ENCODE data around the gene ZNF280C. TPM values are rescaled to one million over a fixed set of nuclear protein-coding genes. Genes with fewer than 3 reads are reported as not detected.
A peak's percentile ranks its signal among the peaks of the same experiment; 100 is the strongest.

The ZNF280C gene
- polyA plus RNA-seq, 2 donors: 0.69 to 0.91 TPM

DNA sequence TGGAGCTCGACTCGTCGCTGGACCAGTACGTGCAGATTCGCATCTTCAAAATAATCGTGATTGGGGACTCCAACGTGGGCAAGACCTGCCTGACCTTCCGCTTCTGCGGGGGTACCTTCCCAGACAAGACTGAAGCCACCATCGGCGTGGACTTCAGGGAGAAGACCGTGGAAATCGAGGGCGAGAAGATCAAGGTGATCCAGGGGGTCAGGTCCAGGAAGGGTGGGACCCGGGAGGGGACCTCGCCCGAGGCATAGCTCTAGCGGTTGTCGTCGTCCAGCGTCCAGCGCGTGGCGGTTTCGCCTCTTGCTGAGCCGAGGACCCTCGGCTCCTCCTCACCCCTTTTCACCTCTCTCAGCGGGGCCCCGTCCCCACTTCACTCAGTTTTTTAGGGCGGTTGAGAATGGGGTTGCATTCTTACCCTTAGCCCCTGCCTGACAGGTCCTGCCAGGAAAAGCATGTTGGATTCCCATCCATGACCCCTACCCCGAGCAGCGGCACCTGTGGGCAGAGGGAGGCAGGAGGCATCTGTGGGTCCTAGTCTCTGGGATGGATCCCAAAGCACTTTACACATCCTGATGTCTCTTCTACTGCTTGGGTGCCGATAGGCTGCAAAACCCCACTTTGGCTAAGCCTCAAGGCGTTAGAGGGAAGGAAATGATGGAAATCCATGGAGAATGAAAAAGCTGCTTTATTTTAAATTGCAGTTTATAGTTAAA, 96.4 kb downstream of the ZNF280C start:
- Histone ChIP-seq H3K36me3 (ENCODE audit: control insufficient read depth in 2 of 2, insufficient read depth in 2 of 2, low read length in 1 of 2) (no peaks in the 10 kb centered on the region), H3K4me1 (ENCODE audit: control insufficient read depth in 2 of 2, insufficient read depth in 2 of 2, low read length in 1 of 2) (peaks cover 0 to 5% of the 10 kb centered on the region in 2 donors), H3K27me3 (ENCODE audit: control insufficient read depth in 1 of 2, insufficient read depth in 2 of 2, low read length in 2 of 2) (no peaks in the 10 kb centered on the region), H3K4me3 (ENCODE audit: low read depth in 1 of 2, low read length in 2 of 2) (peak overlapping the region; percentile 24 to 48), H3K9me3 (ENCODE audit: control insufficient read depth in 2 of 2, insufficient read depth in 1 of 2, low read depth in 1 of 2, low read length in 1 of 2) (no peaks in the 10 kb centered on the region), H3K27ac (ENCODE audit: low read depth in 2 of 2, low read length in 1 of 2) (no peak overlapping the region)
- 19 to 46% methylated on average over 34 of the region's 34 CpGs for WGBS, 2 donors

- Histone ChIP-seq H3K27me3 (ENCODE audit: control insufficient read depth in 1 of 2, insufficient read depth in 2 of 2, low read length in 2 of 2) (no peaks in the 10 kb centered on the region), H3K4me3 (ENCODE audit: low read depth in 1 of 2, low read length in 2 of 2) (peak within 1 kb of the TSS; percentile 24 to 48), H3K27ac (ENCODE audit: low read depth in 2 of 2, low read length in 1 of 2) (no peak within 1 kb of the TSS), H3K4me1 (ENCODE audit: control insufficient read depth in 2 of 2, insufficient read depth in 2 of 2, low read length in 1 of 2) (peaks cover 0 to 5% of the 10 kb centered on the region in 2 donors), H3K36me3 (ENCODE audit: control insufficient read depth in 2 of 2, insufficient read depth in 2 of 2, low read length in 1 of 2) (no peaks in the 10 kb centered on the region), H3K9me3 (ENCODE audit: control insufficient read depth in 2 of 2, insufficient read depth in 1 of 2, low read depth in 1 of 2, low read length in 1 of 2) (no peaks in the 10 kb centered on the region)
- 1 to 44% methylated on average over 44 to 61 of the region's 61 CpGs for WGBS, 2 donors
Measured at GRCh38 chrX:130171446-130172126, 97.1 kb downstream of the ZNF280C start, which contains the start of gene RAB33A. Gene RAB33A (plus strand): TSS chrX:130171962. CDS start chrX:130172063, 101 bp downstream.

DNA sequence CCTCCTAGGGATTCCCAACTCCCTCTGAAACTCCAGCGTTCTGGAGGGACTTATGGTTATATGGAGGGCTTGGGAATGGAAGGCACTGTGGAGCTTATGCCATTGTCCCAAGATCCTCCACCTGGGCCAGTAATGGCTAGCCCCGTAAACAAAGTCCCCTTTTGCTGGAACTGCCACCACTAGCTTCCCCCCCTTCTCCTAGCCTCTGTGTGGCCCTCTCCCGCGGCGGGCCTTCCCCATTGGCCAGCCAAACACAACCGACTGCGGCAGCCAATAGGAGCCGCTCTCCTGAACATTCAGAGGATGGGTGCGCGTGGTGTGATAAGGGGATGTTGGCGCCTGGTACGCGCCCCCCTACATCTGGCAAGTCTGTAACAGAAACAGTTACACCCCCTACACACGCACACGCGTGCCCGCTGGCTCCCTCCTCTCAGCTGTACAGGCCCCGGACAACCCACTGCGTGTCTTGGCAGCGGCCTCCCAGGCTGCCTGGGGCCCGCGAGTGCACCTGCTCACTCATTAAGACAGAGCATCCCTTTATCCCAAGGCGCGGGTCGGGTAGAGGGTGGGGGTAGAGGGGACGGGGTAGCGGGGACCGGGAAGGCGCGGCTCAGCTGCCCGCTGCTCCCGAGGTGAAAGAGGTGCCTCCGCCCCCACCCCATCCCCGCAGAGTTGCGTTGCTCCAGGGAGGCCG, 97.8 kb downstream of the ZNF280C start:
- Histone ChIP-seq H3K27ac (ENCODE audit: low read depth in 2 of 2, low read length in 1 of 2) (no peak overlapping the region), H3K9me3 (ENCODE audit: control insufficient read depth in 2 of 2, insufficient read depth in 1 of 2, low read depth in 1 of 2, low read length in 1 of 2) (no peaks in the 10 kb centered on the region), H3K4me1 (ENCODE audit: control insufficient read depth in 2 of 2, insufficient read depth in 2 of 2, low read length in 1 of 2) (peaks cover 0 to 5% of the 10 kb centered on the region in 2 donors), H3K36me3 (ENCODE audit: control insufficient read depth in 2 of 2, insufficient read depth in 2 of 2, low read length in 1 of 2) (no peaks in the 10 kb centered on the region), H3K4me3 (ENCODE audit: low read depth in 1 of 2, low read length in 2 of 2) (peak overlapping the region; percentile 24 to 48), H3K27me3 (ENCODE audit: control insufficient read depth in 1 of 2, insufficient read depth in 2 of 2, low read length in 2 of 2) (no peaks in the 10 kb centered on the region)
- 3 to 39% methylated on average over 26 to 36 of the region's 36 CpGs for WGBS, 2 donors

GRCh38 chrX:130167040-130167439, 101.7 kb downstream of the ZNF280C start:
- peaks cover 0 to 2% of the 10 kb centered on the region in 2 donors for H3K4me1 ChIP-seq (ENCODE audit: control insufficient read depth in 2 of 2, insufficient read depth in 2 of 2, low read length in 1 of 2)
- H3K27me3 ChIP-seq (ENCODE audit: control insufficient read depth in 1 of 2, insufficient read depth in 2 of 2, low read length in 2 of 2): no peaks in the 10 kb centered on the region
- H3K9me3 ChIP-seq (ENCODE audit: control insufficient read depth in 2 of 2, insufficient read depth in 1 of 2, low read depth in 1 of 2, low read length in 1 of 2): no peaks in the 10 kb centered on the region
- no peaks in the 10 kb centered on the region for H3K36me3 ChIP-seq (ENCODE audit: control insufficient read depth in 2 of 2, insufficient read depth in 2 of 2, low read length in 1 of 2)
- no peak overlapping the region for H3K27ac ChIP-seq (ENCODE audit: low read depth in 2 of 2, low read length in 1 of 2)
- 52 to 58% methylated on average over 4 of the region's 4 CpGs for WGBS, 2 donors
- H3K4me3 ChIP-seq (ENCODE audit: low read depth in 1 of 2, low read length in 2 of 2): no peak overlapping the region

DNA sequence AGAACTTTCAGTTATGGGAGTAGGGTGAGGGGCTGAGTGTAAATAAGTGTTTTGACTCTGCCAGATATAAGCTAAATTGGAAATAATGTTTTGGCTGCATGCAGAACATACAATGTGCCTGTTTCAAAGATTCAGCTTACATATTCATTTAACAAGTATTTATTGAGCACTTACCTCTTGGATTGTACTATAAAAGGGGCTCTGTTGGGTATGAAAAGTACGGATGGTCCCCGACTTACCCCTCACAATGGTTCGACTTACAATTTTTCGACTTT, 102.3 kb downstream of the ZNF280C start:
- no peaks in the 10 kb centered on the region for H3K9me3 ChIP-seq (ENCODE audit: control insufficient read depth in 2 of 2, insufficient read depth in 1 of 2, low read depth in 1 of 2, low read length in 1 of 2)
- H3K4me3 ChIP-seq (ENCODE audit: low read depth in 1 of 2, low read length in 2 of 2): peak overlapping the region; percentile 53 to 79
- WGBS, 2 donors: 0 to 18% methylated on average over 4 of the region's 4 CpGs
- H3K27me3 ChIP-seq (ENCODE audit: control insufficient read depth in 1 of 2, insufficient read depth in 2 of 2, low read length in 2 of 2): no peaks in the 10 kb centered on the region
- peak overlapping the region; percentile 80 to 86 for H3K27ac ChIP-seq (ENCODE audit: low read depth in 2 of 2, low read length in 1 of 2)
- H3K4me1 ChIP-seq (ENCODE audit: control insufficient read depth in 2 of 2, insufficient read depth in 2 of 2, low read length in 1 of 2): peaks cover 0 to 2% of the 10 kb centered on the region in 2 donors
- no peaks in the 10 kb centered on the region for H3K36me3 ChIP-seq (ENCODE audit: control insufficient read depth in 2 of 2, insufficient read depth in 2 of 2, low read length in 1 of 2)

DNA sequence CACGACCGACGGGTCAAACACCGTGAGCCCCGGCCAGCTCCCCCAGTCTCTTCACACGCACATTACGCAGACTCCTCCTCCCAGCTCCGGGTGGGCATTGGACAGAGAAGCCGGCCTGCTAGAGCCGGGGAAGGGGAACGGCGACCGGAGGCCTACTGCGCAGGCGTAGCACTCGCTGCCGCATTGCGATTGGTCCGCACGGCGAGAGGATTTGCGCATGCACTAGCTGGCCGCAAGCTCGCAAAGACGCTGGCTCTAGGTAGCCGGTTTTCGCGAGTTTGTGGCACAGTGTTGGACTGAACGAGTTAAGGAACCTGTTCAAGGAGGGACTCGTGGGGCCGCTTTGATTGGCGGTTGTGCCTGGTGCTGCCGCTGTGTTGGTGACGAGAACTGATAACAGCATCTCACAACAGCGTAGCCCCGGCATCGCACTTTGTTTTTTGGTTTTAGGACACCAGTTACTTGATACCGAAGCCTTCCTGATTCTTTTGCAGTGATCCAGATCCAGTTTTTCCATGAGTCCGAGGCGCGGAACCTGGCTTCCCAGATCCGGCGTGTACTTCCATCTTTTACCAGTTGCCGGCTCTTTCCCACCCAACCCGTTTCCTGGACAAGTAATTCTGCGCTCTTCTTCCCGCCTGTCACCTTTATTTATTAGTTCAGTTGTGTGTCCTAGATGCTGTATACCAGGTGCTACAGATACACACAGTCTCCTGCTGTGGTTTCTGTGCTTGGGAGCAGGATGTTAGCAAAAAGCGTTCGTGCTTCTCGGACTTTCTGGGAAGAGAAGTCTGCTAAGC, 102.8 kb downstream of the ZNF280C start, which contains the start of gene AIFM1:
AIFM1 (minus strand) TSS at position 139 of the 800 bp plus-strand sequence. CDS start 185 bp downstream, outside the sequence.
- Histone ChIP-seq H3K36me3 (ENCODE audit: control insufficient read depth in 2 of 2, insufficient read depth in 2 of 2, low read length in 1 of 2) (no peaks in the 10 kb centered on the region), H3K4me3 (ENCODE audit: low read depth in 1 of 2, low read length in 2 of 2) (peak within 1 kb of the TSS; percentile 53 to 79), H3K27ac (ENCODE audit: low read depth in 2 of 2, low read length in 1 of 2) (peak within 1 kb of the TSS; percentile 86 to 94), H3K27me3 (ENCODE audit: control insufficient read depth in 1 of 2, insufficient read depth in 2 of 2, low read length in 2 of 2) (no peaks in the 10 kb centered on the region), H3K9me3 (ENCODE audit: control insufficient read depth in 2 of 2, insufficient read depth in 1 of 2, low read depth in 1 of 2, low read length in 1 of 2) (no peaks in the 10 kb centered on the region), H3K4me1 (ENCODE audit: control insufficient read depth in 2 of 2, insufficient read depth in 2 of 2, low read length in 1 of 2) (peaks cover 0 to 2% of the 10 kb centered on the region in 2 donors)
- WGBS, 2 donors: 1 to 34% methylated on average over 46 to 50 of the region's 50 CpGs

DNA sequence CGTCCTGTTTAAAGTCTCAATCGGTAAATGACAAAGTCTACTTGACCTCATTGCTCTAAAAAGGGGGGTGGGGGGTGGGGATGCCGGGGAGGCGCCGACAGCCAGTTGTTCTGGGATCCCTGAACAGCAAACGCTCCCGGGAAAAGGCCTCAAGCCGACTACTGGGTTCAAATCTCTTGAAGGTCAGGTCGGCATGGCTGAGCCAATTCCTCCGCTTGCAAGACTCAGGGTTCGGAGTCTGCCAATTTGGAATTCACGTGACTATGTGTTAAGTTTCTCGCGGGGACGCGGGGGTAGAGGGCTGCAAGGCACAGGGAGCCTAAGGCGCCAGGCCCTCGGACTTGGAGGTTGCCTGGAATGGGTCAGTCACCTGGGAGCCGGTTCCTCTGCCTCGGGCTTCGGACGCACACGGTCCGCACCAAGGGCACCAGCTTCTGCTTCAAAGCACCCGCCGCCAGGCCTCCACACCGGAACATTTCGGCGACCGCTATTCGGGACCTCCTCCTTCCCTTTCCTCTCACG, 103.5 kb downstream of the ZNF280C start:
- Histone ChIP-seq H3K4me1 (ENCODE audit: control insufficient read depth in 2 of 2, insufficient read depth in 2 of 2, low read length in 1 of 2) (no peaks in the 10 kb centered on the region), H3K27me3 (ENCODE audit: control insufficient read depth in 1 of 2, insufficient read depth in 2 of 2, low read length in 2 of 2) (no peaks in the 10 kb centered on the region), H3K27ac (ENCODE audit: low read depth in 2 of 2, low read length in 1 of 2) (peak overlapping the region; percentile 75 to 86), H3K36me3 (ENCODE audit: control insufficient read depth in 2 of 2, insufficient read depth in 2 of 2, low read length in 1 of 2) (no peaks in the 10 kb centered on the region), H3K9me3 (ENCODE audit: control insufficient read depth in 2 of 2, insufficient read depth in 1 of 2, low read depth in 1 of 2, low read length in 1 of 2) (no peaks in the 10 kb centered on the region), H3K4me3 (ENCODE audit: low read depth in 1 of 2, low read length in 2 of 2) (peak overlapping the region; percentile 53 to 79)
- 1 to 20% methylated on average over 24 to 32 of the region's 32 CpGs for WGBS, 2 donors

DNA sequence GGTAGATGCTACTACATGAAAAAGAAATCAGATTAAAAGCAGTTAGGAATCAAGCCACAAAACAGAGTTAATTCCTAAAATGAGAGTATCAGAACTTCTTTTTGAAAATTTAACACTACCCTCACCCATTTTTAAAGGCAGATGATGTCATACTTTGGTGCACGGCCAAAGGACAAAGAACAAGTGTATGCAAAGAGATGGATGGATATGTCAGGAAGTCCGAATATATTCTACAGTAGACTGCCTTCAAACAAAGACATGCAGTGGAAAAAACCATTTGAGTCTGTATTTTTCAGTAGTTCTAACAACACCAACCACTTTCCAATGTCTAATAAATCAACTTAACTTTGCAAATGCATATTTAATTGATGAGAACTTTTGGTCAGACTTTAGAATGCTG, 105.3 kb downstream of the ZNF280C start:
- Histone ChIP-seq H3K27ac (ENCODE audit: low read depth in 2 of 2, low read length in 1 of 2) (no peak overlapping the region), H3K4me1 (ENCODE audit: control insufficient read depth in 2 of 2, insufficient read depth in 2 of 2, low read length in 1 of 2) (no peaks in the 10 kb centered on the region), H3K4me3 (ENCODE audit: low read depth in 1 of 2, low read length in 2 of 2) (no peak overlapping the region), H3K9me3 (ENCODE audit: control insufficient read depth in 2 of 2, insufficient read depth in 1 of 2, low read depth in 1 of 2, low read length in 1 of 2) (no peaks in the 10 kb centered on the region), H3K36me3 (ENCODE audit: control insufficient read depth in 2 of 2, insufficient read depth in 2 of 2, low read length in 1 of 2) (no peaks in the 10 kb centered on the region), H3K27me3 (ENCODE audit: control insufficient read depth in 1 of 2, insufficient read depth in 2 of 2, low read length in 2 of 2) (no peaks in the 10 kb centered on the region)
- 45 to 66% methylated on average over 2 of the region's 2 CpGs for WGBS, 2 donors
